ENCODE results near the gene ABCF2.

DNA sequence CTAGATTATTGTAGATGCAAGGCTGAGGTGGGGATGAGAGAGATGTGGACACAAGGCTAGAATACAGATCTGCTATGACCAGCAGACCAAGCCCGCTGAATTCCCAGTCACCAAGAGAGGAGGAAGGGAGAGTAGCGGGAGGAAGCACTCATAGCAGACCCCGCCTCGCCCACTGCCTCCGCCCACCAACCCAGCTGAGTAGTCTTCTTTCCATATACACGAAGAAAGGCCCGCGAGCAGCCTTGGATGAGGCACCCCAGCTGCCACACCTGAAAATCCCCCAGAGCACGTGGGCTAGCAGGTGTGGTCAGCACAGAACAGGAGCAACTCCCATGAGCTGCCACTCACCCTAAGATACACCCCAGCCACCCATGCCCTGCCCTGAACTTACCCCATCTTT is 8.8 kb downstream of the ABCF2 start:
- TF ChIP-seq, protein P1, sequence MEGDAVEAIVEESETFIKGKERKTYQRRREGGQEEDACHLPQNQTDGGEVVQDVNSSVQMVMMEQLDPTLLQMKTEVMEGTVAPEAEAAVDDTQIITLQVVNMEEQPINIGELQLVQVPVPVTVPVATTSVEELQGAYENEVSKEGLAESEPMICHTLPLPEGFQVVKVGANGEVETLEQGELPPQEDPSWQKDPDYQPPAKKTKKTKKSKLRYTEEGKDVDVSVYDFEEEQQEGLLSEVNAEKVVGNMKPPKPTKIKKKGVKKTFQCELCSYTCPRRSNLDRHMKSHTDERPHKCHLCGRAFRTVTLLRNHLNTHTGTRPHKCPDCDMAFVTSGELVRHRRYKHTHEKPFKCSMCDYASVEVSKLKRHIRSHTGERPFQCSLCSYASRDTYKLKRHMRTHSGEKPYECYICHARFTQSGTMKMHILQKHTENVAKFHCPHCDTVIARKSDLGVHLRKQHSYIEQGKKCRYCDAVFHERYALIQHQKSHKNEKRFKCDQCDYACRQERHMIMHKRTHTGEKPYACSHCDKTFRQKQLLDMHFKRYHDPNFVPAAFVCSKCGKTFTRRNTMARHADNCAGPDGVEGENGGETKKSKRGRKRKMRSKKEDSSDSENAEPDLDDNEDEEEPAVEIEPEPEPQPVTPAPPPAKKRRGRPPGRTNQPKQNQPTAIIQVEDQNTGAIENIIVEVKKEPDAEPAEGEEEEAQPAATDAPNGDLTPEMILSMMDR (conservative IDR thresholded peaks at IDR 0.05 in 1 of 2, IDR thresholded peaks at IDR 0.05 in 1 of 2; ENCODE audit: extremely low read depth in 1 of 2, insufficient read depth in 1 of 2, low read depth in 1 of 2, low read length in 2 of 2) = no peak
- no peak for TF ChIP-seq EZH2 (IDR thresholded peaks at IDR 0.05; ENCODE audit: borderline replicate concordance, low read length)
